ENCODE results near the gene CEACAM6. TPM values are rescaled to one million over a fixed set of nuclear protein-coding genes. Genes with fewer than 3 reads are reported as not detected.

CEACAM6 gene
- total and polyA plus RNA-seq, 2 of the 13 experiments (the other 11 are each of a cell fraction or from before 2014, with no cell fraction given), result not detected

GRCh38 chr19:41785653-41786052, 30.3 kb downstream of the CEACAM6 start:
- intact Hi-C loops (cut with micrococcal nuclease; ENCODE audit: unreplicated experiment), result no loop called here
- DNase-seq (ENCODE audit: low spot score) (peak; percentile 52), FAIRE-seq (peak; percentile 90), ATAC-seq (peak; percentile 69)
- Histone ChIP-seq H3K79me2 (ENCODE audit: insufficient read depth, low read length) (no peaks in the 10 kb centered on the region), H3K9ac (ENCODE audit: insufficient read depth, low read depth, low read length) (no peak overlapping the region), H2AFZ (ENCODE audit: low read length) (no peak overlapping the region), H3K27me3 (ENCODE audit: control insufficient read depth in 1 of 2, insufficient read depth in 2 of 2, low read length in 2 of 2) (peaks cover 0 to 24% of the 10 kb centered on the region in 2 experiments; a peak in 3 of 5 replicates), H3K9me3 (ENCODE audit: low read length) (no peaks in the 10 kb centered on the region), H3K36me3 (replicated peaks in 1 of 2; ENCODE audit: control insufficient read depth in 1 of 2, insufficient read depth in 2 of 2, low read length in 2 of 2) (no peaks in the 10 kb centered on the region), H4K20me1 (ENCODE audit: insufficient read depth, low read length) (no peaks in the 10 kb centered on the region), H3K4me3 (replicated peaks in 1 of 3; ENCODE audit: insufficient read depth in 1 of 3, low read depth in 2 of 3, low read length in 3 of 3) (no peak overlapping the region), H3K4me1 (ENCODE audit: insufficient read depth, low read length) (no peaks in the 10 kb centered on the region), H3K4me2 (ENCODE audit: low read depth, low read length) (no peak overlapping the region), H3K27ac (ENCODE audit: extremely low read length, insufficient read depth, low read length) (no peak overlapping the region)
- POLR2A ChIA-PET, result no interaction called here
- in situ Hi-C loops (cut with HindIII; ENCODE audit: extremely low pct_ligation_motif_present, low pct_unique_long_range_greater_than_20kb), result no loop called here
- no TSS peak for BruUV-seq (replicated peaks)
- 1% methylated on average over 10 of the region's 10 CpGs for WGBS (ENCODE audit: low lambda C conversion rate)
- CTCF ChIA-PET (ENCODE audit: low intra/inter-chr PET ratio, low total read pairs), result interaction anchor here (1.4 kb wide), 1 partner anchor 33 kb away, joined by 8 read pairs; no protein-coding TSS in a partner anchor
- TF ChIP-seq ZUFSP (CRISPR knock-in tag; IDR thresholded peaks at IDR 0.05; ENCODE audit: borderline replicate concordance) (no peak), BRF2 (CRISPR knock-in tag; IDR thresholded peaks at IDR 0.05) (no peak), HMGXB4 (CRISPR knock-in tag; IDR thresholded peaks at IDR 0.05; ENCODE audit: borderline replicate concordance in 1 of 2, low read depth in 1 of 2) (0 out of 4 replicates have a peak, but pooled peaks of 1 of the 2 experiments have one; percentile 41), MAZ (IDR thresholded peaks at IDR 0.05; ENCODE audit: borderline replicate concordance, low read depth, low read length) (0 out of 2 replicates have a peak, but pooled peaks have one; percentile 24), MAZ (CRISPR knock-in tag; IDR thresholded peaks at IDR 0.05; ENCODE audit: low read depth) (no peak), ZNF83 (CRISPR knock-in tag; IDR thresholded peaks at IDR 0.05; ENCODE audit: borderline replicate concordance) (no peak), MBD4 (IDR thresholded peaks at IDR 0.05; ENCODE audit: borderline replicate concordance, low read length) (no peak), ZNF652 (CRISPR knock-in tag; IDR thresholded peaks at IDR 0.05; ENCODE audit: borderline replicate concordance, low read depth) (peak; percentile 90), ZNF777 (CRISPR knock-in tag; IDR thresholded peaks at IDR 0.05) (no peak), TP53 (CRISPR knock-in tag; conservative IDR thresholded peaks at IDR 0.05) (no peak), CTCF (CRISPR knock-in tag; IDR thresholded peaks at IDR 0.05) (peak; percentile 82)
